Putamen (tissue), 1 donor: ENCODE data around the gene PTTG2.
"Not testable (repeated sequence)": the region's sequence is repeated elsewhere in the genome, so short reads cannot be mapped to it uniquely, and the experiment has no call there.

Experiments used
- DNase-seq: peaks from one replicate; pipeline ENCODE4 v3.0.0-alpha.2; 2016; ENCODE audit warnings: low spot score

Gene PTTG2

GRCh38 chr4:37960098-37960497 is at the start of gene PTTG2:
PTTG2 (plus strand) TSS chr4:37960398; CDS start chr4:37960435, 37 bp downstream.
- no peak for DNase-seq

GRCh38 chr4:37914539-37914938 is 45.7 kb upstream of the PTTG2 start:
- no peak for DNase-seq

- no peak for DNase-seq
Observed at GRCh38 chr4:37917388-37917787, 42.8 kb upstream of the PTTG2 start.

- DNase-seq, result no peak
Observed at GRCh38 chr4:37918653-37919052, 41.5 kb upstream of the PTTG2 start.

- no peak for DNase-seq
Observed at GRCh38 chr4:37922328-37922727, 37.9 kb upstream of the PTTG2 start.

- not testable (repeated sequence) for DNase-seq
Observed at GRCh38 chr4:37923089-37923488, 37.1 kb upstream of the PTTG2 start.

GRCh38 chr4:37924946-37925345 is 35.3 kb upstream of the PTTG2 start:
- DNase-seq, result no peak

- DNase-seq, result no peak
Observed at GRCh38 chr4:37927434-37927833, 32.8 kb upstream of the PTTG2 start.

- DNase-seq, result no peak
Observed at GRCh38 chr4:37928426-37929416, 31.5 kb upstream of the PTTG2 start.

GRCh38 chr4:37934096-37934495 is 26.1 kb upstream of the PTTG2 start:
- no peak for DNase-seq

GRCh38 chr4:37934609-37935008 is 25.6 kb upstream of the PTTG2 start:
- DNase-seq, result no peak

GRCh38 chr4:37935026-37935425 is 25.2 kb upstream of the PTTG2 start:
- no peak for DNase-seq

- DNase-seq, result no peak
Observed at GRCh38 chr4:37936889-37937498, 23.2 kb upstream of the PTTG2 start.

GRCh38 chr4:37938208-37938607 is 22.0 kb upstream of the PTTG2 start:
- DNase-seq, result no peak

GRCh38 chr4:37946503-37947179 is 13.6 kb upstream of the PTTG2 start:
- DNase-seq, result no peak

- no peak for DNase-seq
Observed at GRCh38 chr4:37948542-37948941, 11.7 kb upstream of the PTTG2 start.

GRCh38 chr4:37949636-37950426 is 10.4 kb upstream of the PTTG2 start:
- DNase-seq, result no peak

GRCh38 chr4:37951461-37952352 is 8.5 kb upstream of the PTTG2 start:
- DNase-seq, result no peak

- DNase-seq, result no peak
Observed at GRCh38 chr4:37953156-37953555, 7.0 kb upstream of the PTTG2 start.

GRCh38 chr4:37953620-37954293 is 6.4 kb upstream of the PTTG2 start:
- DNase-seq, result no peak
